A172 (cell line): ENCODE results near the gene MICALL1. TPM values are rescaled to one million over a fixed set of nuclear protein-coding genes. Genes with fewer than 3 reads are reported as not detected.
A peak's percentile ranks its signal among the peaks of the same experiment; 100 is the strongest.
"Not testable (repeated sequence)": the region's sequence is repeated elsewhere in the genome, so short reads cannot be mapped to it uniquely, and the experiment has no call there.

Source experiments
- DNase-seq: peaks from one replicate; pipeline ENCODE4 v3.0.0-alpha.2; 2015; ENCODE audit warnings: low spot score
- total RNA-seq: library from RNA; depleted of rRNA; stranded (reverse); fragments of >200 nt; shearing (Covaris generic); gene quantifications from 2 replicates; pipeline ENCODE4 v1.2.3, GENCODE V29; 2014

The MICALL1 gene
- total RNA-seq, 1 experiment from 2014 or later, result 45.6 TPM

- DNase-seq, result no peak
These were observed 20.9 kb downstream of the MICALL1 start for GRCh38 chr22:37926771-37927636.

GRCh38 chr22:37927637-37927936 is 21.5 kb downstream of the MICALL1 start:
- DNase-seq, result no peak

GRCh38 chr22:37929390-37929789 is 23.3 kb downstream of the MICALL1 start:
- DNase-seq, result no peak

- DNase-seq, result peak; percentile 18
These were observed 24.3 kb downstream of the MICALL1 start for GRCh38 chr22:37930270-37930951.

- DNase-seq, result no peak
These were observed 24.9 kb downstream of the MICALL1 start for GRCh38 chr22:37930952-37931440.

- DNase-seq, result no peak
These were observed 25.8 kb downstream of the MICALL1 start for GRCh38 chr22:37931893-37932389.

GRCh38 chr22:37932401-37932800 is 26.3 kb downstream of the MICALL1 start:
- DNase-seq, result no peak

GRCh38 chr22:37932821-37933578 is 26.9 kb downstream of the MICALL1 start:
- DNase-seq, result no peak

GRCh38 chr22:37933711-37934376 is 27.7 kb downstream of the MICALL1 start:
- peak; percentile 87 for DNase-seq

GRCh38 chr22:37940698-37941376 is 34.7 kb downstream of the MICALL1 start:
- DNase-seq, result no peak

- DNase-seq, result no peak
These were observed 36.0 kb downstream of the MICALL1 start for GRCh38 chr22:37942133-37942532.

GRCh38 chr22:37943136-37943824 is 37.2 kb downstream of the MICALL1 start:
- no peak for DNase-seq

GRCh38 chr22:37943825-37944198 is 37.7 kb downstream of the MICALL1 start:
- no peak for DNase-seq

- DNase-seq, result not testable (repeated sequence)
These were observed 38.3 kb downstream of the MICALL1 start for GRCh38 chr22:37944423-37944822.

GRCh38 chr22:37947142-37947795 is 41.2 kb downstream of the MICALL1 start:
- not testable (repeated sequence) for DNase-seq

GRCh38 chr22:37951305-37951704 is 45.2 kb downstream of the MICALL1 start:
- no peak for DNase-seq

GRCh38 chr22:37952629-37953028 is 46.5 kb downstream of the MICALL1 start:
- DNase-seq, result not testable (repeated sequence)

GRCh38 chr22:37953062-37953436 is 47.0 kb downstream of the MICALL1 start:
- DNase-seq, result no peak

GRCh38 chr22:37953437-37954179 is 47.5 kb downstream of the MICALL1 start, which contains the start of the genes C22orf23 and POLR2F:
Gene C22orf23, minus strand, starts transcription at chr22:37953601. Its CDS starts 452 bp downstream, at chr22:37953149.
Gene POLR2F, plus strand, starts transcription at chr22:37953699. Its CDS starts 89 bp downstream, at chr22:37953788.
- peak; percentile 83 for DNase-seq
